MM.1S (cell line): ENCODE data around the gene HPGDS.
"Not testable (repeated sequence)": the region's sequence is repeated elsewhere in the genome, so short reads cannot be mapped to it uniquely, and the experiment has no call there.

ENCODE experiments used
- DNase-seq: peaks from one replicate; pipeline ENCODE4 v3.0.0-alpha.2; 2015
- H2AFZ ChIP-seq: fragments of 300-600 bp; sonication (generic); 2 replicates; pipeline ENCODE4 v1.6.0; 2016; ENCODE audit warnings: antibody characterized with exemption, low read length
- H3F3A ChIP-seq: fragments of 300-600 bp; sonication (generic); 2 replicates; pipeline ENCODE4 v1.6.1; 2016; ENCODE audit warnings: mild to moderate bottlenecking, antibody characterized with exemption, low read length, moderate library complexity, mixed read lengths; ENCODE audit not compliant: insufficient read depth
- H3K27ac ChIP-seq: fragments of 300-600 bp; sonication (generic); 2 replicates; pipeline ENCODE4 v1.5.1; 2016; ENCODE audit warnings: mild to moderate bottlenecking, low read length
- H3K27me3 ChIP-seq: fragments of 300-600 bp; sonication (generic); replicated peaks from 2 replicates; pipeline ENCODE4 v1.6.0; 2016; ENCODE audit warnings: low read length; ENCODE audit not compliant: insufficient read depth
- H3K36me3 ChIP-seq: fragments of 300-600 bp; sonication (generic); replicated peaks from 2 replicates; pipeline ENCODE4 v1.6.1; 2016; ENCODE audit warnings: mild to moderate bottlenecking, low read length, mixed read lengths; ENCODE audit not compliant: insufficient read depth
- H3K4me1 ChIP-seq: fragments of 300-600 bp; sonication (generic); 2 replicates; pipeline ENCODE4 v1.6.1; 2016; ENCODE audit warnings: low read length, mixed read lengths
- H3K4me2 ChIP-seq: fragments of 300-600 bp; sonication (generic); 2 replicates; pipeline ENCODE4 v1.6.0; 2016; ENCODE audit warnings: low read depth, low read length
- H3K4me3 ChIP-seq: fragments of 300-600 bp; sonication (generic); 2 replicates; pipeline ENCODE4 v1.5.1; 2016; ENCODE audit warnings: low read length, mixed read lengths
- H3K79me2 ChIP-seq: fragments of 300-600 bp; sonication (generic); 2 replicates; pipeline ENCODE4 v1.6.1; 2016; ENCODE audit warnings: mixed run types, low read length, mixed read lengths
- H3K9ac ChIP-seq: fragments of 300-600 bp; sonication (generic); 2 replicates; pipeline ENCODE4 v1.6.1; 2016; ENCODE audit warnings: low read length, mixed read lengths
- H3K9me2 ChIP-seq: fragments of 300-600 bp; sonication (generic); replicated peaks from 2 replicates; pipeline ENCODE4 v1.6.1; 2016; ENCODE audit warnings: mild to moderate bottlenecking, low read length, mixed read lengths; ENCODE audit not compliant: insufficient read depth
- H3K9me3 ChIP-seq: fragments of 300-600 bp; sonication (generic); replicated peaks from 2 replicates; pipeline ENCODE4 v1.6.1; 2016; ENCODE audit warnings: mild to moderate bottlenecking, low read length, mixed read lengths; ENCODE audit not compliant: insufficient read depth
- H4K20me1 ChIP-seq: fragments of 300-600 bp; sonication (generic); 2 replicates; pipeline ENCODE4 v1.6.1; 2016; ENCODE audit warnings: mild to moderate bottlenecking, low read length, moderate library complexity, mixed read lengths; ENCODE audit not compliant: insufficient read depth
- EZH2 ChIP-seq: fragments of 300-600 bp; sonication (generic); optimal IDR thresholded peaks from 2 replicates; pipeline ENCODE3; 2017; ENCODE audit warnings: low read depth, mild to moderate bottlenecking, antibody characterized with exemption, low read length, mixed read lengths
- EZH2phosphoT487 ChIP-seq: fragments of 300-600 bp; sonication (generic); IDR thresholded peaks from 2 replicates; pipeline ENCODE4 v1.6.1; 2018; ENCODE audit warnings: antibody characterized with exemption, low read length
- TF ChIP-seq, protein P1 (sequence below): fragments of 300-600 bp; sonication (generic); IDR thresholded peaks from 2 replicates; pipeline ENCODE4 v1.5.1; 2016; ENCODE audit warnings: antibody characterized with exemption, low read length, mixed read lengths

HPGDS gene

DNA sequence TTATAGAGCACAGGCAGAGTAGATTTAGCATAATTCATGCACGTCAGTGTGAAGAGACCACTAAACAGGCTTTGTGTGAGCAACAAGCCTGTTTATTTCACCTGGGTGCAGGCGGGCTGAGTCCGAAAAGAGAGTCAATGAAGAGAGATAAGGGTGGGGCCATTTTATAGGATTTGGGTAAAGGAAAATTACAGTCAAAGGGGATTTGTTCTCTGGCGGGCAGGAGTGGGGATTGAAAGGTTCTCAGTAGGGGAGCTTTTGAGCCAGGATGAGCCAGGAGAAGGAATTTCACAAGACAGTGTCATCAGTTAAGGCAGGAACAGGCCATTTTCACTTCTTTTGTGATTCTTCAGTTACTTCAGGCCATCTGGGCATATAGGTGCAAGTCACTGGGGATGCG, 40.3 kb upstream of the HPGDS start:
- not testable (repeated sequence) for H3K27ac ChIP-seq, H3K36me3 ChIP-seq, H3K4me3 ChIP-seq, H3K79me2 ChIP-seq, DNase-seq, H3K27me3 ChIP-seq, H3K9me3 ChIP-seq, H3K9ac ChIP-seq, H2AFZ ChIP-seq, H3K4me2 ChIP-seq, H4K20me1 ChIP-seq, H3K9me2 ChIP-seq, H3F3A ChIP-seq, H3K4me1 ChIP-seq

DNA sequence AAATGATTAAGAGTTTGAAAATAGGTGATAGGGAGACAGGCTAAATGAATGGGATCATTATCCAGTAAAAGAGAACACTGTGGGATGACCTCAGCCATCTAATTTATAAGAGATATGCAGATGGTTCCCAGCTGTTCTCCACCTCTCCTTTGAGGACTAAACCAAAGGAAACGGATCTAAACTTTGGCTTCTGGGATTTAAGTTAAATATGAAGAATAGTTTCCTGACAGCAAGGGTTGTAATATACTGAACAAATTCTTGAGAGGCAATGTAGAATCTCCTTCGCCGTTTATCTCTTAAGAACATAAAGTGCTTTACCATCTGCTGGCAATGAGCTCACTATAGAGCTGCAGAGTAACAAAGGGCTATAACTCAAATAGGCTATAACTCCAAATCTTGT, 35.4 kb upstream of the HPGDS start:
- Histone ChIP-seq H3F3A (no peaks in the 10 kb centered on the region), H3K36me3 (no peaks in the 10 kb centered on the region), H3K4me1 (no peaks in the 10 kb centered on the region), H3K79me2 (no peaks in the 10 kb centered on the region), H3K9ac (no peak overlapping the region), H3K9me2 (no peaks in the 10 kb centered on the region), H3K9me3 (no peaks in the 10 kb centered on the region), H3K27me3 (no peaks in the 10 kb centered on the region), H2AFZ (no peak overlapping the region), H3K27ac (no peak overlapping the region), H3K4me2 (no peak overlapping the region), H3K4me3 (no peak overlapping the region), H4K20me1 (no peaks in the 10 kb centered on the region)
- DNase-seq, result no peak
- TF ChIP-seq EZH2 (no peak), EZH2phosphoT487 (no peak)
- TF ChIP-seq, protein P1, sequence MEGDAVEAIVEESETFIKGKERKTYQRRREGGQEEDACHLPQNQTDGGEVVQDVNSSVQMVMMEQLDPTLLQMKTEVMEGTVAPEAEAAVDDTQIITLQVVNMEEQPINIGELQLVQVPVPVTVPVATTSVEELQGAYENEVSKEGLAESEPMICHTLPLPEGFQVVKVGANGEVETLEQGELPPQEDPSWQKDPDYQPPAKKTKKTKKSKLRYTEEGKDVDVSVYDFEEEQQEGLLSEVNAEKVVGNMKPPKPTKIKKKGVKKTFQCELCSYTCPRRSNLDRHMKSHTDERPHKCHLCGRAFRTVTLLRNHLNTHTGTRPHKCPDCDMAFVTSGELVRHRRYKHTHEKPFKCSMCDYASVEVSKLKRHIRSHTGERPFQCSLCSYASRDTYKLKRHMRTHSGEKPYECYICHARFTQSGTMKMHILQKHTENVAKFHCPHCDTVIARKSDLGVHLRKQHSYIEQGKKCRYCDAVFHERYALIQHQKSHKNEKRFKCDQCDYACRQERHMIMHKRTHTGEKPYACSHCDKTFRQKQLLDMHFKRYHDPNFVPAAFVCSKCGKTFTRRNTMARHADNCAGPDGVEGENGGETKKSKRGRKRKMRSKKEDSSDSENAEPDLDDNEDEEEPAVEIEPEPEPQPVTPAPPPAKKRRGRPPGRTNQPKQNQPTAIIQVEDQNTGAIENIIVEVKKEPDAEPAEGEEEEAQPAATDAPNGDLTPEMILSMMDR, result no peak

DNA sequence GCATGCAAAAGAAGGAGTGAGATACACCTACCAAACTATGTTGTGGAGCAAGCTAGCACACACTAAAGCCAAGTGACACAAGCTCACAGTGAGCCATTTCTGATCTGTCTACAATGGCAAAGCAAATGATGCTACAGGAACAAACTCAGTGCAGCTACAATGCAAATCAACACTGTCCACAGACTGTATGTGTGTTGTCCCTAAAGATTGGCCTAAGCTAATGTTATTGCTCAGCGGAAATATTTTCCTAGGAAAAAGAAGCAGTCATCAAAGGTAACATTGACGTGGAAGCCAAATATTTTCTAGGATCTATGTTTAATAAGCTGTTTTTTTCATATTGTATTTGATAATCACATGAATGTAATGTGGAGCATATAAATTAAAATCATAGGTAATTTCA, 34.7 kb upstream of the HPGDS start:
- Histone ChIP-seq H3K27ac (no peak overlapping the region), H2AFZ (no peak overlapping the region), H3K79me2 (no peaks in the 10 kb centered on the region), H3K9me3 (no peaks in the 10 kb centered on the region), H3K36me3 (no peaks in the 10 kb centered on the region), H4K20me1 (no peaks in the 10 kb centered on the region), H3K4me3 (no peak overlapping the region), H3K9me2 (no peaks in the 10 kb centered on the region), H3K9ac (no peak overlapping the region), H3F3A (no peaks in the 10 kb centered on the region), H3K4me1 (no peaks in the 10 kb centered on the region), H3K27me3 (no peaks in the 10 kb centered on the region), H3K4me2 (no peak overlapping the region)
- TF ChIP-seq, protein P1, result no peak
- TF ChIP-seq EZH2phosphoT487 (no peak), EZH2 (no peak)
- DNase-seq, result no peak

DNA sequence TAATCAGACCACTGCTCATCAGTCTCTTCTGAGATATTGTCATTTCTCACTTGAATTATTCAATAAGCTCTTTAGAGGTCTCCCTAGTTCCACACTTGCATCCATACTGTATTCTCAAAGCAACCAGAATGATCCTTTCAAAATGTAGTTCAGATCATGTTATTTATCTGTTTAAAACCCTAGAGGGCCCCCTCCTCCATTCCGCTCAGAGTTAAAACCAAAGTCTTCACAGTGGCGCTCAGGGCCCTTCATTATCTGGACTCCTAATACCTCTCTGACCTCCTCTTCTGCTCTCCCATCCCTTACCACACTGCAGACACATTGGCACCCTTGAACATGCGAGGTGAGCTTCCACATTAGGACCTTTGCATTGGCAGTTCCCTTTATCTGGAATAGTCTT, 32.7 kb upstream of the HPGDS start:
- DNase-seq, result no peak
- Histone ChIP-seq H3K9ac (no peak overlapping the region), H3K4me1 (no peaks in the 10 kb centered on the region), H3K27me3 (no peaks in the 10 kb centered on the region), H3K9me2 (no peaks in the 10 kb centered on the region), H3F3A (no peaks in the 10 kb centered on the region), H2AFZ (no peak overlapping the region), H4K20me1 (no peaks in the 10 kb centered on the region), H3K27ac (no peak overlapping the region), H3K4me2 (no peak overlapping the region), H3K79me2 (no peaks in the 10 kb centered on the region), H3K9me3 (no peaks in the 10 kb centered on the region), H3K36me3 (no peaks in the 10 kb centered on the region), H3K4me3 (no peak overlapping the region)
- TF ChIP-seq EZH2phosphoT487 (no peak), EZH2 (no peak)
- TF ChIP-seq, protein P1, result no peak
